Measurements from ENCODE around the gene ST3GAL5. TPM values are rescaled to one million over a fixed set of nuclear protein-coding genes. Genes with fewer than 3 reads are reported as not detected.
A peak's percentile ranks its signal among the peaks of the same experiment; 100 is the strongest.

The ST3GAL5 gene
- total RNA-seq, 4 donors from 2014 or later = 139 to 199 (median 156) TPM

DNA sequence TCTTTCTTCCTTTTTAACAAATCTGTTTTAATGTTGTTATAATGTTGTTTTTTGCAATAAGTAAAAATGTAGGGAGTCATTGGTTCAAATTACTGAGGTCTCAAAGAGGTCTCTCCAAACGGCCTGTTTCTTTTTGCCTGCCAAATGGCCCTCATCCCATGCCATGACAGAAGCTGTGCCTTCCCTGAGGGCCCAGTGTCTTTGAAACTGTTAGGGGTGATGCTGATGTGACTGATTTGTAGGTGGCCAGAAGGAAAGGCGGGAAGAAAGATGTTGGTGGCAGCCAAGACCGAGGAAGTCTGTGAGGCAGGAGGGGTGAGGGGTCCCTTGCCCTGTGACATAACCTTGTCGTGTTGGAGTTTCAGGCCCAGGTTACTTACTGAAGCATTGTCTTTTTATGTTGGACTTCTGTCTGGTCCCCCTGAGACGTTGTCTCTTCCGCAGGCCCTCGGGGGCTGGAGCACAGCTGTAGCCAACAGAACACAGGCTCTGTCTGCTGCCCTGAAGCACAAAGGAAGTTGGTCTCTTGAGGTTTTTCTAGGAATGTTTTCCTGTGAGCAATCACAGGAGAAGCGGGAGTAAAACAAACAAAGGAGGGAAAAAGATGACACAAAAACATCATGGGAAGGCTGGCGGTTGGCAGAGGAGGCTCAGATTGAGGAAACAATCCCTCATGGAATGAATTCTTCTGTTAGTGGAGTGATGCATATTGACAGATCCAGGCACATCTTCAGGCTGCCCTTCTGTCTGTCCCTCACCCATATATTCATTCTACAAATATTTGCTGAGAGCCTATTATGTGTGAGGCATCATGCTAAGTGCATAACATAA lies 4.9 kb upstream of the ST3GAL5 start:
- Histone ChIP-seq H3K4me3 (replicated peaks in 1 of 3) (no peak overlapping the region), H3K36me3 (no peaks in the 10 kb centered on the region), H3K27me3 (no peaks in the 10 kb centered on the region), H3K9me3 (no peaks in the 10 kb centered on the region), H3K27ac (peak overlapping the region; percentile 34 to 80 (median 71)), H3K4me1 (peaks cover 48 to 54% of the 10 kb centered on the region in 2 donors)
- WGBS, 2 donors = 47 to 59% methylated on average over 9 of the region's 9 CpGs
- no peak for DNase-seq
- peak in 1 of 2 donors; percentile 36 for TF ChIP-seq POLR2A (IDR thresholded peaks at IDR 0.05)
- TF ChIP-seq CTCF (IDR thresholded peaks at IDR 0.05) = no peak
- intact Hi-C loops (cut with DNase I) = no loop called here

- TF ChIP-seq CTCF (IDR thresholded peaks at IDR 0.05) (no peak), POLR2A (IDR thresholded peaks at IDR 0.05) (no peak)
- Histone ChIP-seq H3K27ac (peak overlapping the region in 2 of 3 donors; percentile 71 to 98), H3K9me3 (no peaks in the 10 kb centered on the region), H3K36me3 (no peaks in the 10 kb centered on the region), H3K4me3 (replicated peaks in 1 of 3) (no peak overlapping the region), H3K27me3 (no peaks in the 10 kb centered on the region), H3K4me1 (peaks cover 48 to 53% of the 10 kb centered on the region in 2 donors)
- WGBS, 2 donors = 90 to 91% methylated on average over 5 of the region's 5 CpGs
- intact Hi-C loops (cut with DNase I) = no loop called here
- no peak for DNase-seq
Measured at GRCh38 chr2:85892216-85892944, 3.6 kb upstream of the ST3GAL5 start.

- H3K4me1 ChIP-seq = peaks cover 55 to 67% of the 10 kb centered on the region in 2 donors
- TF ChIP-seq POLR2A (IDR thresholded peaks at IDR 0.05) = peak in 1 of 2 donors; percentile 23
- TF ChIP-seq CTCF (IDR thresholded peaks at IDR 0.05) = no peak
- peak overlapping the region in 2 of 3 donors; percentile 4 to 85 for H3K4me3 ChIP-seq (replicated peaks in 1 of 3)
- H3K36me3 ChIP-seq = no peaks in the 10 kb centered on the region
- intact Hi-C loops (cut with DNase I) = no loop called here
- DNase-seq = no peak
- peak overlapping the region; percentile 88 to 98 (median 97) for H3K27ac ChIP-seq
- 83 to 88% methylated on average over 5 of the region's 5 CpGs for WGBS, 2 donors
- H3K27me3 ChIP-seq = no peaks in the 10 kb centered on the region
- no peaks in the 10 kb centered on the region for H3K9me3 ChIP-seq
Measured at GRCh38 chr2:85890522-85891176, 1.9 kb upstream of the ST3GAL5 start.

GRCh38 chr2:85889627-85890281 lies 964 bp upstream of the ST3GAL5 start:
- DNase-seq = peak; percentile 42 to 59
- Histone ChIP-seq H3K9me3 (no peaks in the 10 kb centered on the region), H3K36me3 (no peaks in the 10 kb centered on the region), H3K4me3 (replicated peaks in 1 of 3) (peak overlapping the region; percentile 7 to 85 (median 82)), H3K27ac (peak overlapping the region; percentile 88 to 98 (median 97)), H3K4me1 (peaks cover 60 to 75% of the 10 kb centered on the region in 2 donors), H3K27me3 (no peaks in the 10 kb centered on the region)
- intact Hi-C loops (cut with DNase I) = loop anchor here (5.0 kb wide), 2 partner anchors 62 to 188 kb away; no protein-coding TSS in a partner anchor
- 20 to 21% methylated on average over 22 of the region's 22 CpGs for WGBS, 2 donors
- TF ChIP-seq CTCF (IDR thresholded peaks at IDR 0.05) (no peak), POLR2A (IDR thresholded peaks at IDR 0.05) (peak in 1 of 2 donors; percentile 53)
